ENCODE results near the gene COL2A1. TPM values are rescaled to one million over a fixed set of nuclear protein-coding genes. Genes with fewer than 3 reads are reported as not detected.

COL2A1 gene
- total RNA-seq, 4 donors from 2014 or later: not detected

GRCh38 chr12:48026060-48026827, 22.0 kb upstream of the COL2A1 start:
- no peaks in the 10 kb centered on the region for H3K9me3 ChIP-seq
- 58 to 74% methylated on average over 4 to 7 of the region's 7 CpGs for WGBS, 2 donors
- peaks cover 0 to 24% (median 0%) of the 10 kb centered on the region in 4 donors for H3K27me3 ChIP-seq
- no peaks in the 10 kb centered on the region for H3K36me3 ChIP-seq
- intact Hi-C loops (cut with DNase I): no loop called here
- H3K27ac ChIP-seq: no peak overlapping the region
- TF ChIP-seq POLR2A (IDR thresholded peaks at IDR 0.05) (no peak), CTCF (IDR thresholded peaks at IDR 0.05) (no peak)
- no peak overlapping the region for H3K4me3 ChIP-seq
- no peak for DNase-seq
- H3K4me1 ChIP-seq: no peaks in the 10 kb centered on the region

- intact Hi-C loops (cut with DNase I): no loop called here
- Histone ChIP-seq H3K27me3 (peaks cover 0 to 29% (median 0%) of the 10 kb centered on the region in 4 donors), H3K36me3 (no peaks in the 10 kb centered on the region), H3K9me3 (no peaks in the 10 kb centered on the region), H3K4me1 (no peaks in the 10 kb centered on the region), H3K4me3 (no peak overlapping the region), H3K27ac (no peak overlapping the region)
- TF ChIP-seq POLR2A (IDR thresholded peaks at IDR 0.05) (no peak), CTCF (IDR thresholded peaks at IDR 0.05) (no peak)
- DNase-seq: no peak
- 59 to 74% methylated on average over 5 to 6 of the region's 7 CpGs for WGBS, 2 donors
These were observed 21.0 kb upstream of the COL2A1 start for GRCh38 chr12:48025281-48025680.

GRCh38 chr12:48024735-48025134, 20.5 kb upstream of the COL2A1 start:
- intact Hi-C loops (cut with DNase I): no loop called here
- Histone ChIP-seq H3K4me3 (no peak overlapping the region), H3K27ac (no peak overlapping the region), H3K36me3 (no peaks in the 10 kb centered on the region), H3K27me3 (peaks cover 0 to 31% (median 0%) of the 10 kb centered on the region in 4 donors), H3K4me1 (no peaks in the 10 kb centered on the region), H3K9me3 (no peaks in the 10 kb centered on the region)
- TF ChIP-seq POLR2A (IDR thresholded peaks at IDR 0.05): no peak
- TF ChIP-seq CTCF (IDR thresholded peaks at IDR 0.05): no peak
- 74 to 76% methylated on average over 6 to 9 of the region's 9 CpGs for WGBS, 2 donors
- no peak for DNase-seq

- H3K27ac ChIP-seq: no peak overlapping the region
- no peaks in the 10 kb centered on the region for H3K36me3 ChIP-seq
- no peak for DNase-seq
- H3K9me3 ChIP-seq: no peaks in the 10 kb centered on the region
- H3K27me3 ChIP-seq: peaks cover 0 to 43% (median 0%) of the 10 kb centered on the region in 4 donors
- TF ChIP-seq POLR2A (IDR thresholded peaks at IDR 0.05) (no peak), CTCF (IDR thresholded peaks at IDR 0.05) (no peak)
- 49 to 58% methylated on average over 4 to 5 of the region's 5 CpGs for WGBS, 2 donors
- no peak overlapping the region for H3K4me3 ChIP-seq
- intact Hi-C loops (cut with DNase I): no loop called here
- no peaks in the 10 kb centered on the region for H3K4me1 ChIP-seq
These were observed 19.1 kb upstream of the COL2A1 start for GRCh38 chr12:48023386-48023785.

- Histone ChIP-seq H3K4me1 (no peaks in the 10 kb centered on the region), H3K9me3 (no peaks in the 10 kb centered on the region), H3K4me3 (no peak overlapping the region), H3K27me3 (peaks cover 0 to 45% (median 0%) of the 10 kb centered on the region in 4 donors), H3K36me3 (no peaks in the 10 kb centered on the region), H3K27ac (no peak overlapping the region)
- TF ChIP-seq CTCF (IDR thresholded peaks at IDR 0.05): no peak
- no peak for TF ChIP-seq POLR2A (IDR thresholded peaks at IDR 0.05)
- intact Hi-C loops (cut with DNase I): no loop called here
- 56 to 80% methylated on average over 3 to 6 of the region's 7 CpGs for WGBS, 2 donors
- no peak for DNase-seq
These were observed 18.6 kb upstream of the COL2A1 start for GRCh38 chr12:48022676-48023385.
